ENCODE results near the gene WWC2.

Gene WWC2

GRCh38 chr4:183255487-183255886, 156.4 kb downstream of the WWC2 start:
- TF ChIP-seq ZNF624 (tag by site-specific recombination; IDR thresholded peaks at IDR 0.05) (no peak), PRDM10 (tag by site-specific recombination; IDR thresholded peaks at IDR 0.05) (no peak), ZEB2 (tag by site-specific recombination; IDR thresholded peaks at IDR 0.05) (no peak), RBAK (tag by site-specific recombination; IDR thresholded peaks at IDR 0.05) (no peak), TCF7L2 (IDR thresholded peaks at IDR 0.05; ENCODE audit: borderline replicate concordance, low read depth, low read length) (no peak), PRDM6 (tag by site-specific recombination; IDR thresholded peaks at IDR 0.05) (0 out of 2 replicates have a peak, but pooled peaks have one; percentile 41), WT1 (tag by site-specific recombination; IDR thresholded peaks at IDR 0.05) (no peak), ZNF37A (tag by site-specific recombination; IDR thresholded peaks at IDR 0.05) (no peak), FEZF1 (tag by site-specific recombination; IDR thresholded peaks at IDR 0.05) (peak; percentile 66)
- H3K36me3 ChIP-seq (ENCODE audit: control insufficient read depth in 2 of 2, insufficient read depth in 1 of 2, low read length in 2 of 2), result peaks cover 0 to 30% of the 10 kb centered on the region in 2 experiments; a peak in 1 of 3 replicates
- POLR2A ChIA-PET, result no interaction called here
- H3K9me3 ChIP-seq (ENCODE audit: control insufficient read depth, insufficient read depth, low read depth, low read length), result no peaks in the 10 kb centered on the region
- no peaks in the 10 kb centered on the region for H3K4me1 ChIP-seq (ENCODE audit: control insufficient read depth, insufficient read depth, low read length)
- no peak overlapping the region for H3K27ac ChIP-seq (ENCODE audit: extremely low read depth, low read depth, low read length)
- CTCF ChIA-PET, result interaction anchor here (0.6 to 5.8 kb wide), 11 partner anchors 8 to 318 kb away, joined by 3 to 67 read pairs (median 4); no protein-coding TSS in a partner anchor
- H3K4me3 ChIP-seq (ENCODE audit: low read depth, low read length), result no peak overlapping the region

- CTCF ChIA-PET, result interaction anchor here (0.6 to 5.8 kb wide), 30 partner anchors 8 to 1713 kb away, joined by 3 to 67 read pairs (median 4); no protein-coding TSS in a partner anchor
- POLR2A ChIA-PET, result no interaction called here
- TF ChIP-seq ZNF560 (tag by site-specific recombination; IDR thresholded peaks at IDR 0.05; ENCODE audit: borderline replicate concordance) (no peak), ZNF2 (tag by site-specific recombination; IDR thresholded peaks at IDR 0.05) (no peak), ZNF548 (tag by site-specific recombination; IDR thresholded peaks at IDR 0.05) (no peak), ZNF747 (tag by site-specific recombination; IDR thresholded peaks at IDR 0.05) (no peak)
- Histone ChIP-seq H3K4me3 (ENCODE audit: low read depth, low read length) (no peak overlapping the region), H3K9me3 (ENCODE audit: control insufficient read depth, insufficient read depth, low read depth, low read length) (no peaks in the 10 kb centered on the region), H3K27ac (ENCODE audit: extremely low read depth, low read depth, low read length) (no peak overlapping the region), H3K36me3 (ENCODE audit: control insufficient read depth in 2 of 2, insufficient read depth in 1 of 2, low read length in 2 of 2) (peaks cover 0 to 32% of the 10 kb centered on the region in 2 experiments; a peak in 1 of 3 replicates), H3K4me1 (ENCODE audit: control insufficient read depth, insufficient read depth, low read length) (no peaks in the 10 kb centered on the region)
Observed at GRCh38 chr4:183256343-183256742, 157.3 kb downstream of the WWC2 start.

- Histone ChIP-seq H3K36me3 (ENCODE audit: control insufficient read depth in 2 of 2, insufficient read depth in 1 of 2, low read length in 2 of 2) (peaks cover 0 to 33% of the 10 kb centered on the region in 2 experiments; a peak in 1 of 3 replicates), H3K4me1 (ENCODE audit: control insufficient read depth, insufficient read depth, low read length) (no peaks in the 10 kb centered on the region), H3K4me3 (ENCODE audit: low read depth, low read length) (no peak overlapping the region), H3K9me3 (ENCODE audit: control insufficient read depth, insufficient read depth, low read depth, low read length) (no peaks in the 10 kb centered on the region), H3K27ac (ENCODE audit: extremely low read depth, low read depth, low read length) (no peak overlapping the region)
- ChIA-PET POLR2A (no interaction called here), CTCF (interaction anchor here (0.6 to 5.8 kb wide), 33 partner anchors 9 to 1714 kb away, joined by 3 to 67 read pairs (median 4); no protein-coding TSS in a partner anchor)
- TF ChIP-seq EGR2 (tag by site-specific recombination; IDR thresholded peaks at IDR 0.05; ENCODE audit: low read depth), result 0 out of 2 replicates have a peak, but pooled peaks have one; percentile 19
- TF ChIP-seq PATZ1 (tag by site-specific recombination; IDR thresholded peaks at IDR 0.05), result peak; percentile 52
- TF ChIP-seq ZNF654 (tag by site-specific recombination; IDR thresholded peaks at IDR 0.05; ENCODE audit: low read depth), result peak; percentile 29
- no peak for TF ChIP-seq ZNF707 (tag by site-specific recombination; IDR thresholded peaks at IDR 0.05)
- TF ChIP-seq SETDB1 (IDR thresholded peaks at IDR 0.05; ENCODE audit: insufficient read length, low read length), result no peak
- 0 out of 2 replicates have a peak, but pooled peaks have one; percentile 22 for TF ChIP-seq ZFHX2 (tag by site-specific recombination; conservative IDR thresholded peaks at IDR 0.05)
- TF ChIP-seq CTCF (tag by site-specific recombination; IDR thresholded peaks at IDR 0.05), result peak; percentile 34; the same call in 1 of the 2 replicates
- TF ChIP-seq ZNF292 (tag by site-specific recombination; IDR thresholded peaks at IDR 0.05; ENCODE audit: borderline replicate concordance, low read depth), result no peak
Observed at GRCh38 chr4:183256756-183257385, 157.8 kb downstream of the WWC2 start.
